NOMO-1 treated with DMSO at 0.1 percent for 48 hours (cell line): ENCODE measurements around the gene TRPM3.

Source experiments
- DNase-seq: peaks from one replicate; lab custom pipeline; 2025; ENCODE audit not compliant: unreplicated experiment; lab: John Stamatoyannopoulos, UW

Gene TRPM3

DNA sequence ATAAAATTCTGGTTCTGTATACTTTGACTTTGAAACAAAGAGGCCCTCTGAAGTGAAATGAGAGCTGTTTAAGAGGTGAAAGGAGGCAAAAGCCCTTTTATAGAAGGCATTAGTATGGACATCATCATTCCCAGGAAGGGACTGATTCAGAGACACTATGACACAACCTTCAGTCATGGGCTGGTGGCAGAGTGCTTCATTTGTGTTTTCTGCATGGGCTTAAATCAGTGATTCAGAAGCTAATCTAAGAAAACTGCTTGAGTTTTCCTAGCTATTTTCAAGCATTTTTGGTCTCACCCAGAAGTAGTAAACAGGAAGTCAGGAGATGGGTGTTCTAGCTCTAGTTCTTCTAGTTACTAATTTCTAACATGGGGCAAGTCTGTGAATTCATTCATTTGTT is 288.9 kb downstream of the TRPM3 start:
- no peak for DNase-seq

DNA sequence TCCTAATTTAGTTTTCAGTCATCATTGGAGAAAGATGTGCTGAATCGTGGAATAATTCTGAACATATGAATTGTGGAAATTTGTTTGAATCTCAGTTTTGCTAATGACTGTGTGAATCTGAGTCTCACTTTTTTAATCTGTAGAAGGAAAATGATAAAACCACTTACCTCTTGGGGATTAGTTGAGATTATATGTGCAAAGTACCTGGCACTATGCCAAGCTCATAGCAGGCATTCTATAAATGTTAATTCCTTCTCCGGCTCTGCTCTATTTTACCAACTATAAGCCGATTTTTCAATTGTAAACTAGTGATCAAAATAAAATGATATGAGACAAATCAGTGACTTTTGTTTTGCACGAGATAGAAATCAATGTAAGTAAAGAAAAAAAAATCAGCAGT is 290.8 kb downstream of the TRPM3 start:
- DNase-seq: no peak

DNA sequence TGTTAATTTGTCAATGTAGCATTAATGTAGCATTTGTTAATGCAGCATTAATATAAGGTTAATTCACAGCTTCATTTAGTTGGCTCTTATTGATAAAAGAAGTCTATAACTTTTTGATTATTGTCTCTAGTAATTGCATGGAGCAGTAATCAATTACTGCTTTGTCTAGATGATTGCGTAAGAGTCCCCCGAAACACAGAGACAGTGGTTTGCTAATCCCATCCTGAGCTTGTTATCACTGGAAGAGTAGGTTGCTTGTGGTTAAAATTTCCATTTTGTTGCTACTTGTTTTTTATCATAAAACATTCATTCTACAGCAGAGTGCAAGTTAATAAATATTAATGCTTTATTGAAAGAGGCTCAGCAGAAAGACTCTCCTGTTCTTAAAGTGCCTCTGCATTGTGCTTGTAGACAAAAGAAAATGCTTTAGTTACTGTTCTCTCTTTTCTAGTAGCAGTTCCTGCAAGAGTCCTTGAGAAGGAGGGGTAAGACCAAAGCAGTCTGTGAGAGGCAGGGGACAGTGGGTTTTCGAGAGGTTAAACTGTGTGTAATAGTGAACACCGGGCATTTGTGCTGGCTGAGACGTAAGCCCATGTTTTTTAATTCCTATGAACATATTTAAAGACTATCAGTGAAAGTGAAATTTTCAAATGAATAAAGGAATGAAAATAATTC is 291.7 kb downstream of the TRPM3 start:
- no peak for DNase-seq

GRCh38 chr9:70826562-70826961 is 294.9 kb downstream of the TRPM3 start:
- no peak for DNase-seq

GRCh38 chr9:70823284-70823683 is 298.1 kb downstream of the TRPM3 start:
- no peak for DNase-seq

- no peak for DNase-seq
These were observed 304.1 kb downstream of the TRPM3 start for GRCh38 chr9:70817311-70817710.

GRCh38 chr9:70816891-70817290 is 304.5 kb downstream of the TRPM3 start:
- no peak for DNase-seq

- no peak for DNase-seq
These were observed 305.1 kb downstream of the TRPM3 start for GRCh38 chr9:70816316-70816715.

- DNase-seq: no peak
These were observed 306.8 kb downstream of the TRPM3 start for GRCh38 chr9:70814597-70814996.

DNA sequence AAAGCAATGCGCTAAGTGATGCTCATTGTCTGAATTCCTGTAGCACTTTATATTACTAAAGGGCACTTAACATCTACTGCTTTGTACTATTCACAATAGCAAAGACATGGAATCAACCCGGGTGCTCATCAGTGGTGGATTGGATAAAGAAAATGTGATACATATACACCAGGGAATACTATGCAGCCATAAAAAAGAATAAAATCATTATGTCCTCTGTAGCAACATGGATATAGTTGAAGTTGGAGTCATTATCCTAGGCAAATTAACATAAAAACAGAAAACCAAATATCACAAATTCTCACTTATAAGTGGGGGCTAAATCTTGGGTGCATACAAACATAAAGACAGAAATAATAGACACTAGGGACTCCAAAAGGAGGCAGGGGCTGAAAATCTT is 308.3 kb downstream of the TRPM3 start:
- DNase-seq: no peak

- DNase-seq: peak; percentile 55
These were observed 309.8 kb downstream of the TRPM3 start for GRCh38 chr9:70811638-70812037.

DNA sequence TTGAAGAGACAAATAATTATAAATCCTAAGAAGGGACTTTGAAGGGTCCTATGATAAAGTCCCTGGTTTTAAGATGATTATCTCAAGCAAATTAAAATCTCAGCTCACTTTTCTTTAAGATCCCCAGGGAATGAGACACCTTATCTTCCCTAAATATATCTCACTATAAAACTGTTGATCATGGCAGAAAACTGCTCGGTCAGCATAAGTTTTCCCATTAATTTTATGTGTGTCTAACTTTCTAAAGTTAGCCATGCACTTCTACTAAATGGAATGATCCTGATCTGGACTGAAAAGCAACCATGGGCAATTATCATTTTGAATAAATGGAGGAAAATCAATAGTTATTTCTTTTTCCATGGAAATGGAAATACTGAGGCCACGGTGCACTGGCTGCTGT is 314.5 kb downstream of the TRPM3 start:
- DNase-seq: no peak

- no peak for DNase-seq
These were observed 315.5 kb downstream of the TRPM3 start for GRCh38 chr9:70805949-70806348.

GRCh38 chr9:70802758-70803436 is 318.5 kb downstream of the TRPM3 start:
- no peak for DNase-seq

DNA sequence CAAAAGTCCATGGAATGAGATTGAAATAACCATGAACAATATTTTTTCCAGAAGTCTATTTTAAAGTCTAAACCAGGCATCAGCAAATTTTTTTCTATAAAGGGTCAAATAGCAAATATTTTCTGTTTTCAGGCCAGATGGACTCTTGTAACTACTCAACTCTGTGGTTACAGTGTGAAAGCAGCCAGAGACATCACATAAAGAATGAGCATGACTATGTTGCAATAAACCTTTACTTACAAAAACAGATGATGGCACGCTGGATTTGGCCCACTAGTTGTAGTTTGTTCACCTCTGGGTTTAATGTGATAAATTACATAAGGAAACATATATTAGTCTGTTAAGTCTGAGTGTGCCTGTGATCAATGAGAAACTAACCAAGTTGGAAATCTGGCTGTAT is 319.2 kb downstream of the TRPM3 start:
- DNase-seq: no peak

DNA sequence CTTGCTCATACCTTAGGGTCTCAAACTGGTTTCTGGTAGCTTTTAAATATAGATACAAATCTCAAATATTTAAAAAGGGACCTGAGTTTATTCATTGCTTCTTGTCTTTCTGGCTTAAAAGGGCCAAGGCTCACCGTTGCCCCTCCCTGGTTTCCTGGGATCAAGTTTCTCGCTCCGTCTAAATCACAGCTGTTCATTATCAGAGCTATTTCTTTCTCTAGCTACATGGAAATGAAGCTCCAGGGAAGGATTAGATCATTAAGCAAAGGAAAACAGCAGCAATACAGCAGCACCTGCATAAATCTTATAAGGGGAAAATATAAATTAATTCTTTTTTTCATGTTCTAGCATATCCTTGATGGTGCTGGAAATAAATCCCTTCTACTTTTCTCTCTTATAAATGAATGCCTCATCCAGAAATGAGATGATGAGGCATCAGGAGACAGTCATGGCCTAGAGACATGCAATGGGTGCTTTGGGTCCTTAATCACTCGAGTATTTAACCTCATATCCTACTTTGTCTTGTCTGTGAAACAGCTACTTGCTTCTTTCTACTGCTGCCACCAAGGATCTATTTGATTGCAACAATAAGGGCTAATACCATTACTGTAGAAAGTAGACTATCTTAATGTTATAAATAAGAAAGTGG is 320.1 kb downstream of the TRPM3 start:
- DNase-seq: no peak

DNA sequence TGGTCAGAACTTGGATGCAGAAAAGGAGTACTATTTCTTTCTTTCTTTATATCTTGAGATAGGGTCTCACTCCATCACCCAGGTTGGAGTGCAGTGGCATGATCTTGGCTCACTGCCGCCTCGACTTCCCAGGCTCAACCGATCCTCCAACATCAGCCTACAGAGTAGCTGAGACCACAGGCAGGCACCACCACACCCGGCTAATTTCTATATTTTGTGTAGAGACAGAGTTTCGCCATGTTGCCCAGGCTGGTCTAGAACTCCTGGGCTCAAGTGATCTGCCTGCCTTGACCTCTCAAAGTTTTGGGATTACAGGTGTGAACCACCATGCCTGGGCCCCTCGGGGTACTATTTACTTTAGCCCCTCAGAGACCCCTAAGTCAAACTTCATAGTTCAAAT is 323.4 kb downstream of the TRPM3 start:
- no peak for DNase-seq

DNA sequence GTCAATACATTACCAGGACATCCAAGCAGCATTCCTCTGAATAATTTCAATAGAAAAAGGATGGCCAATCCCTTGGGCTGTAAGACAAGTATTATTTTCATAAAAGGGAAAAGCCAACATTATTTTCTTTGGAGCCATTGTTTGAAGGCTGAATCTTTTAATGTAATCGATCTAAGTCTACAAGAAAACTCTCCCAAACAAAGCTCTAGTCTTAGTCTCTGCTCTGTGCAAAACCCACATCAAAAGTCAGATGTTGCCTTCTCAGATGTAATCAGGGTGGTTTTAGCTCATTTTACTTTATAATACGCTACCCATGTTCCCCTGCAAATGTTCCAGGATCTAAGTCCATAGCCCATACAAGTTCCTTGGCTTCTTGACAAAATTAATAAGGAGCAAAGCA is 325.6 kb downstream of the TRPM3 start:
- DNase-seq: no peak

GRCh38 chr9:70792796-70793195 is 328.6 kb downstream of the TRPM3 start:
- DNase-seq: no peak

DNA sequence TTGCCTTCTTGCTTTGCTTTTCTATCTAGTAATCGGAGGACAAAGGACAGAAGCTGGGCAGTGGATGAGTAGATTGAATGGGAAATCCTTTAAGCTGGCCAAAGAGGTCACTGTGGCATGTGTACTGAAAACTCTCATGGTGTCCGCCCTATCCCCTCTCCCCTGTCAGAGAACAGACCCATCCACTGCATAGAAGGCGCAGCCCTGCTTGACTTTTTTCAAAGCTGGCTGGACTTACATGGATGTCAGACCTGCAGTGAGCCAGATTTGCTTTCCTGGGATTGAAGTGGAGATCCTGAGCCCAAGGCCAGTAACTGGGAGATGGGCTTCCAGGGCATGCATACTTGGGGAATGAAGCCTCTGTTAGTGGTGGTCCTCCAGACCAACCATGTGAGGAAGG is 329.5 kb downstream of the TRPM3 start:
- no peak for DNase-seq

DNA sequence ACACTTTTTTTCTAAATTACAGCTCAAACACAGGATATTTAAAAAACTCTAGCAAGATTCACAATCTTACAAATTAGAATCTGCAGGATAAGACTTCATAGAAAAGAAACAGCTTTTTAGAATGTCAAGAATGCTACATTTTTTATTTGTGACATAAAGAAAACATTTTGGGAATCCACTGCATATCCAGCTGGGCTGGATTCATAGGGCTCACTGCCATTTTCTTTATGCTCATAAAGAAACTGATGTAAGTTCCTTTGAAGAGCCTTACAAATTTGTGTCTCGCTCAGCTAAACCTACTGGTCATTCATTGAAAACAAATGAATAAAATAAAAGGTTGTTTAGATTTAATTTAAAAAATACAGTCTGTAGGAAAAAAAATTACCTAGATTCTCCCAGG is 332.3 kb downstream of the TRPM3 start:
- DNase-seq: no peak

DNA sequence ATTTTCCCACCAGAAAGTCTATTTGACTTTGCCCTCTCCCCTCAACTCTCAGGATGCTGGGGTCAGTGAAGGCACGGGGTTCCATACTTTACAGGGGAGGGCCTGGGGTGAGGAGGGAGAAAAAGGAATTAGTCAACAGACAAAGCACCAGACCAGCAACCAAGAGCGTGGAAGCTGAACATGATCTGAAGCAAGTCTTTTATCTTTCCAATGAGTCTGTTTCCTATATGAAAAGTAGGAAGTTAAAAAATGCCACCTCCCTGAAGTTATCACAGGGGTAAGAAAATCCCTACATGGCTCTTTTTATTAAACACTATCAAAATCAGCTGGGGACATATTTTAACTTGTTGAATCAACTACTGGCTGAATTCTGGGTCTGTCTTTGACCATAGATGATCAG is 337.0 kb downstream of the TRPM3 start:
- no peak for DNase-seq
